GM23248 (cell line): ENCODE measurements around the gene PXDN.

Source experiments
- EZH2 ChIP-seq: fragments of 200-600 bp; sonication (generic); IDR thresholded peaks from 2 replicates; pipeline ENCODE4 v1.6.1; 2018; ENCODE audit warnings: antibody characterized with exemption, mild to moderate bottlenecking; ENCODE audit not compliant: insufficient read depth, poor library complexity, severe bottlenecking
- EZH2phosphoT487 ChIP-seq: fragments of 200-600 bp; sonication (generic); IDR thresholded peaks from 2 replicates; pipeline ENCODE4 v1.6.1; 2018; ENCODE audit warnings: antibody characterized with exemption, moderate library complexity, mild to moderate bottlenecking, low read depth; ENCODE audit not compliant: insufficient read depth

- TF ChIP-seq EZH2phosphoT487 (no peak), EZH2 (no peak)
Observed at GRCh38 chr2:1744446-1745170, at the start of gene PXDN.
